Parathyroid adenoma (tissue), 2 donors: ENCODE data around the gene PARP12.

Experiments used
- H2AFZ ChIP-seq: fragments of 300-600 bp; sonication (generic); one replicate; pipeline ENCODE4 v1.7.0; 2017; ENCODE audit warnings: antibody characterized with exemption, mild to moderate bottlenecking
- H3K27ac ChIP-seq: fragments of 300-600 bp; sonication (generic); one replicate; pipeline ENCODE4 v1.7.0; 2017
- H3K27me3 ChIP-seq: fragments of 300-600 bp; sonication (generic); one replicate; pipeline ENCODE4 v1.7.0; 2017; ENCODE audit warnings: low read length; ENCODE audit not compliant: control insufficient read depth, insufficient read depth
- H3K36me3 ChIP-seq: fragments of 300-600 bp; sonication (generic); one replicate; pipeline ENCODE4 v1.7.0; 2017; ENCODE audit warnings: low read length; ENCODE audit not compliant: control insufficient read depth, insufficient read depth
- H3K4me1 ChIP-seq: fragments of 300-600 bp; sonication (generic); one replicate; pipeline ENCODE4 v1.7.0; 2017; ENCODE audit warnings: control low read depth
- H3K4me2 ChIP-seq: fragments of 300-600 bp; sonication (generic); one replicate; pipeline ENCODE4 v1.7.0; 2017; ENCODE audit warnings: low read length
- H3K4me3 ChIP-seq: fragments of 300-600 bp; sonication (generic); one replicate; pipeline ENCODE4 v1.7.0; 2017; ENCODE audit warnings: low read depth, low read length
- H3K79me2 ChIP-seq: fragments of 300-600 bp; sonication (generic); one replicate; pipeline ENCODE4 v1.7.0; 2017; ENCODE audit warnings: control low read depth
- H3K9ac ChIP-seq: fragments of 300-600 bp; sonication (generic); one replicate; pipeline ENCODE4 v1.7.0; 2017; ENCODE audit warnings: mild to moderate bottlenecking
- H3K9me3 ChIP-seq: fragments of 300-600 bp; sonication (generic); one replicate; pipeline ENCODE4 v1.7.0; 2017; ENCODE audit warnings: low read length; ENCODE audit not compliant: control insufficient read depth
- TF ChIP-seq, protein P1 (sequence below): fragments of 300-600 bp; sonication (generic); IDR thresholded peaks from one replicate; pipeline ENCODE4 v1.7.0; 2017; ENCODE audit warnings: antibody characterized with exemption, mild to moderate bottlenecking
- donor health status: primary hyperparathyroidism.

PARP12 gene

DNA sequence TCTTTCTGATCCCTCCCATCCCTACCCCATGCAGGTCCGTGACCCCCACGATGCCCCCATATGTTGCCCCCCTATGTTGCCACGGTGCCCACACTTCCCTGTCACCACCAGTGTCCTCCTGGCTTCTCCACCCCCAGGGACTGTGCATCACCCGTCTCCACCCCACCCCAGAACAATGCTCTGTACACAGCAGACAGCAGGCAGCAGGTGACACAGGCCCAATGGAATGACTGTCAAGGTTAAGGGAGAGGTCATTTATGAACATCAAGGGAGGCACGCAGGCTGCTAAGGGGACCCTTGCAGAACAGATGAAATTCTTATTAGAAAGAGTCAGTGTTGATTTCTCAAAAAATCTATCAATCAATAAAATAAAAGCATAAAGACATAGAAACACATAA lies 71.5 kb downstream of the PARP12 start:
- TF ChIP-seq, protein P1, sequence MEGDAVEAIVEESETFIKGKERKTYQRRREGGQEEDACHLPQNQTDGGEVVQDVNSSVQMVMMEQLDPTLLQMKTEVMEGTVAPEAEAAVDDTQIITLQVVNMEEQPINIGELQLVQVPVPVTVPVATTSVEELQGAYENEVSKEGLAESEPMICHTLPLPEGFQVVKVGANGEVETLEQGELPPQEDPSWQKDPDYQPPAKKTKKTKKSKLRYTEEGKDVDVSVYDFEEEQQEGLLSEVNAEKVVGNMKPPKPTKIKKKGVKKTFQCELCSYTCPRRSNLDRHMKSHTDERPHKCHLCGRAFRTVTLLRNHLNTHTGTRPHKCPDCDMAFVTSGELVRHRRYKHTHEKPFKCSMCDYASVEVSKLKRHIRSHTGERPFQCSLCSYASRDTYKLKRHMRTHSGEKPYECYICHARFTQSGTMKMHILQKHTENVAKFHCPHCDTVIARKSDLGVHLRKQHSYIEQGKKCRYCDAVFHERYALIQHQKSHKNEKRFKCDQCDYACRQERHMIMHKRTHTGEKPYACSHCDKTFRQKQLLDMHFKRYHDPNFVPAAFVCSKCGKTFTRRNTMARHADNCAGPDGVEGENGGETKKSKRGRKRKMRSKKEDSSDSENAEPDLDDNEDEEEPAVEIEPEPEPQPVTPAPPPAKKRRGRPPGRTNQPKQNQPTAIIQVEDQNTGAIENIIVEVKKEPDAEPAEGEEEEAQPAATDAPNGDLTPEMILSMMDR: no peak
- Histone ChIP-seq H3K4me1 (peaks cover 4% of the 10 kb centered on the region), H3K9me3 (no peaks in the 10 kb centered on the region), H3K27me3 (no peaks in the 10 kb centered on the region), H3K36me3 (no peaks in the 10 kb centered on the region), H3K9ac (no peak overlapping the region), H3K79me2 (no peaks in the 10 kb centered on the region), H3K27ac (no peak overlapping the region), H3K4me3 (no peak overlapping the region), H2AFZ (no peak overlapping the region), H3K4me2 (no peak overlapping the region)

DNA sequence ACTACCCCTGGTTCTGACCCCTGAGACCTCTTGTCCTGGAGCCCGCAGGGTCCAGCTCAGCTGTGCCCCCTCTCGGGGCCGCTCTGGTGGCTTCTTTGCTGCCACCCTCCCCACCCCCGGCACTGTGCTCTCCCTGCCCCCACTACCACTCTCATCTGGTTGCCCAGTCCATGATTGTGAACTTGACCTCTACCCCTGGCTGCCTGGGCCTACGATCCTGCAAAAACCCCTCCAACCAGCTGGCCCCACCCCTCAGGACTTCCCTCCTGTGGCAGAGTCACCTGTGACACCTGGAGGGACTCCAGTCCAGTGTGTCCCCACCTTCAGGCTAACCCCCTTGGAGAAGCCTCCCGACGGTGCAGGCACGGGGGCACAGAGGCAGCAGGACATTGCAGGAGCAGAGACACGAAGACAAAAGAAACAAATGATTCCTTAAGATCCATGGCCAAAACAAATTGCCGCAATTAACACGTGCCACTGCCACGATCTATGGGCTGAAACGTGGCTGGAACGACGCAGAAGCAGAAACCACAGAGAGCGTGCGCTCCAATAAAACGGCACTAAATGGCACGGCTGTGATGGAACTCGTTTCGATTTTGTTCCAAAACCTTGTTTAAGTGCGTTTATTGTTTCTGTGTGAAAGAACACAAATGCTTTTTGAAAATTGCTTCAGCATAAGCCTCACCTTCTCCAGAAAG lies 72.0 kb downstream of the PARP12 start:
- H3K79me2 ChIP-seq: no peaks in the 10 kb centered on the region
- no peak overlapping the region for H3K27ac ChIP-seq
- TF ChIP-seq, protein P1: no peak
- no peak overlapping the region for H2AFZ ChIP-seq
- H3K9ac ChIP-seq: no peak overlapping the region
- no peaks in the 10 kb centered on the region for H3K36me3 ChIP-seq
- peaks cover 4% of the 10 kb centered on the region for H3K4me1 ChIP-seq
- no peaks in the 10 kb centered on the region for H3K27me3 ChIP-seq
- H3K9me3 ChIP-seq: no peaks in the 10 kb centered on the region
- no peak overlapping the region for H3K4me3 ChIP-seq
- no peak overlapping the region for H3K4me2 ChIP-seq

DNA sequence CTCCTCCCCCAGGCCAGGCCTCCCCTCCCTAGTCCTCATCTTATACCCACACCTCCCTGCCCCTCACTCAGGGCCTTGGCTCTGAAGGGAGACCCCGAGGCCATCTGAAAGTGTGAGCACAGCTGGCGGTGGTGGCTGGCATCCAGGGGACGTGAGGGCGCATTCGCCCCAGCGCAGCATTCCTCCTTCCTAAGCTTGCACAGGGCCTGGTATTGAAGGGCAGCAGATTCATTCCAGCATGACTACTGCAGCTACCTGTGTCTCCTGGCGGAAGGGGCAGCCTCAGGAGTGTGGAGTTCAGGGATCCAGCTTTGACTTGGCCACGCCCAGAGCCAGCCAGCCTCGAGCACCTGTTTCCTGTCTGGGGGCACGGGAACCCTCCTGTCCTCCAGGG lies 72.6 kb downstream of the PARP12 start:
- Histone ChIP-seq H3K36me3 (no peaks in the 10 kb centered on the region), H3K4me2 (no peak overlapping the region), H3K27ac (no peak overlapping the region), H3K9ac (no peak overlapping the region), H3K9me3 (no peaks in the 10 kb centered on the region), H2AFZ (no peak overlapping the region), H3K27me3 (no peaks in the 10 kb centered on the region), H3K4me1 (peaks cover 1% of the 10 kb centered on the region), H3K79me2 (no peaks in the 10 kb centered on the region), H3K4me3 (no peak overlapping the region)
- TF ChIP-seq, protein P1: no peak

DNA sequence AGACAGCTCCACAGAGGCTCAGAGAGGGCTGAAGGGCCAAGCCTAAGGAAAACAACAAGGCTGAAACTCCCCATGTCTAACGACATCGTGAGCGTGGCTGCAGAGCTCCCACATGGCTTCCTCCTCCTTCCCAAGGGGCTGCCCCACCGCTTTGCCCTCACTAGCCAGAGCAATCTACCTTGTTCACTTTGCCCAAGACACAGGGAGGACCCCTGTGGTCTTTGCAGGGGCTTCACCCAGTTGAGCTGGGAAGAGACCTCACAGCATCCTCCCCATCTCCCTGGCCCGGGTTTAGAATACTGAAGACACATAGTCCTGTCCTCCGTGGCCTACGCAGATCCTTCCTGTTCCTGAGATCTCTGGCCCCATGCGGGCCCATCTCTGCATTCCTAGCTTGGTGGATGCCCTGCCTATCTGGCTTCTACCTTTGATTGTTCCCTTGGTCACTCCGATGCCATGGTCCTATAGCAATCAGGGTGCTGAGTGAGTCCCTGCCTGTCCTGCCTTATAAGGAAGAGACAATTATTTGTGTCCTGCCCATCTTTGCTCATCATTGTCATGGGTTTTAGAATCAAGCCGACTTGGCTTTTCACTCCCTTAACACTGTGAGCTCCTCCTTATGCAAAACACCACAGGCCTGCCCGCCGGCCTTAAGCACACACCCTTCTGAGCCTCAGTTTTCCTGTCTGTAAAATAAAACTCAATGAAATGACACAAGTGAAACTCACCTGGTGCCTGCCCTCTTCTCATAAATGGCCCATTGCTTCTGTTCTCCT lies 73.2 kb downstream of the PARP12 start:
- TF ChIP-seq, protein P1: no peak
- H3K4me1 ChIP-seq: no peaks in the 10 kb centered on the region
- H2AFZ ChIP-seq: no peak overlapping the region
- no peak overlapping the region for H3K4me3 ChIP-seq
- no peaks in the 10 kb centered on the region for H3K9me3 ChIP-seq
- no peak overlapping the region for H3K4me2 ChIP-seq
- no peaks in the 10 kb centered on the region for H3K36me3 ChIP-seq
- H3K27ac ChIP-seq: no peak overlapping the region
- H3K79me2 ChIP-seq: no peaks in the 10 kb centered on the region
- H3K27me3 ChIP-seq: no peaks in the 10 kb centered on the region
- H3K9ac ChIP-seq: no peak overlapping the region
